H9 (cell line): Measurements from ENCODE around the gene TCTN3. TPM values are rescaled to one million over a fixed set of nuclear protein-coding genes. Genes with fewer than 3 reads are reported as not detected.

ENCODE experiments used
- DNase-seq: peaks from one replicate; pipeline ENCODE4 v3.0.0-alpha.2; 2017
- H2AFZ ChIP-seq: one replicate; pipeline ENCODE4 v1.6.1; 2013; ENCODE audit warnings: mild to moderate bottlenecking, low read length, control low read depth, moderate library complexity
- H2AK5ac ChIP-seq: 2 replicates; pipeline ENCODE4 v1.6.1; 2013; ENCODE audit warnings: low read length, control low read depth, mixed read lengths; ENCODE audit not compliant: insufficient read length
- H2BK120ac ChIP-seq: one replicate; pipeline ENCODE4 v1.6.1; 2013; ENCODE audit warnings: low read depth, mild to moderate bottlenecking, low read length, control low read depth, inconsistent platforms; ENCODE audit not compliant: poor library complexity, severe bottlenecking
- H2BK12ac ChIP-seq: 2 replicates; pipeline ENCODE4 v1.6.1; 2013; ENCODE audit warnings: low read length, control low read depth, mixed read lengths, low read depth; ENCODE audit not compliant: insufficient read length
- H2BK15ac ChIP-seq: 2 replicates; pipeline ENCODE4 v1.6.1; 2013; ENCODE audit warnings: low read depth, low read length, control low read depth
- H2BK20ac ChIP-seq: one replicate; pipeline ENCODE4 v1.6.1; 2013; ENCODE audit warnings: low read depth, mild to moderate bottlenecking, low read length, control low read depth, inconsistent platforms; ENCODE audit not compliant: poor library complexity, severe bottlenecking
- H2BK5ac ChIP-seq: 2 replicates; pipeline ENCODE4 v1.6.1; 2013; ENCODE audit warnings: low read length, control low read depth, mixed read lengths; ENCODE audit not compliant: insufficient read length
- H3K14ac ChIP-seq: 2 replicates; pipeline ENCODE4 v1.6.1; 2013; ENCODE audit warnings: low read length, control low read depth; ENCODE audit not compliant: insufficient read depth
- H3K18ac ChIP-seq: 2 replicates; pipeline ENCODE4 v1.6.1; 2013; ENCODE audit warnings: low read depth, mild to moderate bottlenecking, mixed read lengths, low read length, control low read depth; ENCODE audit not compliant: insufficient read length
- H3K23ac ChIP-seq: 2 replicates; pipeline ENCODE4 v1.6.1; 2013; ENCODE audit warnings: low read length, control low read depth, mixed read lengths, low read depth; ENCODE audit not compliant: insufficient read length
- H3K23me2 ChIP-seq: 2 replicates; pipeline ENCODE4 v1.6.1; 2013; ENCODE audit warnings: low read depth, mild to moderate bottlenecking, mixed read lengths, low read length, control low read depth; ENCODE audit not compliant: insufficient read length, poor library complexity, severe bottlenecking
- H3K27ac ChIP-seq: 2 replicates; pipeline ENCODE4 v1.5.1; 2013; ENCODE audit warnings: low read length, control low read depth, mixed read lengths, low read depth; ENCODE audit not compliant: insufficient read length
- H3K27me3 ChIP-seq: 2 replicates; pipeline ENCODE4 v1.6.1; 2013; ENCODE audit warnings: low read length, control low read depth, inconsistent platforms; ENCODE audit not compliant: insufficient read depth
- H3K4ac ChIP-seq: 2 replicates; pipeline ENCODE4 v1.6.1; 2013; ENCODE audit warnings: low read depth, mild to moderate bottlenecking, control low read depth, inconsistent platforms, low read length, moderate library complexity
- H3K4me1 ChIP-seq: 2 replicates; pipeline ENCODE4 v1.6.1; 2013; ENCODE audit warnings: low read length, control low read depth, inconsistent platforms; ENCODE audit not compliant: insufficient read depth
- H3K4me2 ChIP-seq: 2 replicates; pipeline ENCODE4 v1.6.1; 2013; ENCODE audit warnings: low read length, control low read depth, mixed read lengths; ENCODE audit not compliant: insufficient read length, insufficient read depth
- H3K56ac ChIP-seq: 2 replicates; pipeline ENCODE4 v1.6.1; 2013; ENCODE audit warnings: low read depth, mild to moderate bottlenecking, mixed read lengths, low read length, control low read depth; ENCODE audit not compliant: insufficient read length
- H3K79me1 ChIP-seq: 2 replicates; pipeline ENCODE4 v1.6.1; 2013; ENCODE audit warnings: low read depth, mild to moderate bottlenecking, moderate library complexity, low read length, control low read depth, inconsistent platforms; ENCODE audit not compliant: insufficient read depth, poor library complexity, severe bottlenecking
- H3K79me2 ChIP-seq: 2 replicates; pipeline ENCODE4 v1.6.1; 2013; ENCODE audit warnings: low read length, control low read depth, inconsistent platforms; ENCODE audit not compliant: insufficient read depth
- H3K9ac ChIP-seq: 2 replicates; pipeline ENCODE4 v1.6.1; 2013; ENCODE audit warnings: low read length, control low read depth, mixed read lengths; ENCODE audit not compliant: insufficient read length; ENCODE audit errors: extremely low read depth
- H3K9me3 ChIP-seq: one replicate; pipeline ENCODE4 v1.6.1; 2013; ENCODE audit warnings: low read depth, low read length, inconsistent platforms; ENCODE audit not compliant: control insufficient read depth
- H3T11ph ChIP-seq: one replicate; pipeline ENCODE4 v1.6.1; 2013; ENCODE audit warnings: mild to moderate bottlenecking, low read length, control low read depth, inconsistent platforms
- H4K20me1 ChIP-seq: one replicate; pipeline ENCODE4 v1.6.1; 2013; ENCODE audit not compliant: control insufficient read depth, insufficient read length, insufficient read depth
- H4K5ac ChIP-seq: 2 replicates; pipeline ENCODE4 v1.6.1; 2013; ENCODE audit warnings: low read depth, mild to moderate bottlenecking, mixed read lengths, low read length, control low read depth; ENCODE audit not compliant: insufficient read length
- H4K8ac ChIP-seq: replicated peaks from 2 replicates; pipeline ENCODE4 v1.6.1; 2013; ENCODE audit warnings: low read length, control low read depth, mixed read lengths, low read depth; ENCODE audit not compliant: insufficient read length
- H4K91ac ChIP-seq: 2 replicates; pipeline ENCODE4 v1.6.1; 2013; ENCODE audit warnings: low read depth, mild to moderate bottlenecking, moderate library complexity, mixed read lengths, low read length, control low read depth; ENCODE audit not compliant: insufficient read length
- H3K27ac Mint-ChIP-seq, 3 experiments: 2 replicates in 2 of 3; 3 replicates in 1 of 3; pipeline ENCODE4 v1.8.0; 2020 to 2021; ENCODE audit warnings: mixed read lengths in 3 of 3, mild to moderate bottlenecking in 1 of 3, moderate library complexity in 1 of 3
- H3K27me3 Mint-ChIP-seq: 2 replicates; pipeline ENCODE4 v1.8.0; 2021; ENCODE audit warnings: low read depth, mild to moderate bottlenecking, moderate library complexity, mixed read lengths
- H3K36me3 Mint-ChIP-seq, 3 experiments: 2 replicates in 2 of 3; 3 replicates in 1 of 3; pipeline ENCODE4 v1.8.0; 2020 to 2021; ENCODE audit warnings: low read depth in 3 of 3, mixed read lengths in 3 of 3; ENCODE audit not compliant: insufficient read depth in 1 of 3
- H3K4me1 Mint-ChIP-seq, 2 experiments: 2 replicates each; pipeline ENCODE4 v1.8.0; 2020; ENCODE audit warnings: mixed read lengths in 2 of 2
- H3K4me3 Mint-ChIP-seq, 2 experiments: 2 replicates in 1 of 2; 3 replicates in 1 of 2; pipeline ENCODE4 v1.8.0; 2020 to 2021; ENCODE audit warnings: mild to moderate bottlenecking in 2 of 2, mixed read lengths in 2 of 2, moderate library complexity in 1 of 2
- H3K9me3 Mint-ChIP-seq, 2 experiments: 2 replicates in 1 of 2; 3 replicates in 1 of 2; pipeline ENCODE4 v1.8.0; 2020; ENCODE audit warnings: mild to moderate bottlenecking in 2 of 2, mixed read lengths in 2 of 2, moderate library complexity in 1 of 2
- WGBS: extraction: QIAGEN DNeasy Blood & Tissue Kit; methylation state at CpG from one replicate; pipeline ENCODE4 v1.1.7; 2013; ENCODE audit warnings: missing lambda C conversion rate, low lambda C conversion rate, mixed read lengths; ENCODE audit not compliant: insufficient read length; ENCODE audit errors: extremely low coverage; 5-methylcytosine and 5-hydroxymethylcytosine counted together
- total RNA-seq: library from RNA; stranded (reverse); gene quantifications from 2 replicates; pipeline ENCODE4 v1.2.1, GENCODE V29; 2021
- TF ChIP-seq, protein P1 (sequence below): fragments of 200-600 bp; sonication (generic); conservative IDR thresholded peaks from 3 replicates; pipeline ENCODE4 v1.8.0; 2021; ENCODE audit warnings: antibody characterized with exemption, mild to moderate bottlenecking

TCTN3 gene
- total RNA-seq, 1 experiment from 2014 or later: 37.3 TPM

DNA sequence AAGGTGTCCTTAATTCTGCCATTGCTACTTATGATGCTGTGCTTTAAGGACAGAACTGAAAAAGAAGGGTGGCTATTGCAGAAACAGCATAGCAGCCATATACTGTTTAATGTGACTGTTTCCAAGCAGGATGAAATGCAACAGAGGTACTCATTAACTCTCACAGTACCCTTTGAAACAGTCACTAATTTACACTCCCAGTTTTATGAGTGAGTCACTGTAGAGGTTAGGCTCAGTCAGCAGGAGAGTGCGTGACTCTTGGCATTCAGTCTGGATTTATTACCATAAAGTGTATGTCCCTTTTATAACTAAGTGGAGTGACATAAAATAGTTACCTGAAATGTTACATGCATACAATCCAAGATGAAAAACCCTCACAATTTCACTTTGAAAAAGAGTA lies 64.9 kb downstream of the TCTN3 start:
- Mint-ChIP-seq H3K36me3 (peaks cover 23 to 86% (median 76%) of the 10 kb centered on the region in 3 experiments; a peak in 6 of 7 replicates), H3K4me3 (no peak overlapping the region), H3K4me1 (peaks cover 0 to 3% of the 10 kb centered on the region in 2 experiments; a peak in 1 of 4 replicates), H3K27ac (no peak overlapping the region), H3K27me3 (no peaks in the 10 kb centered on the region), H3K9me3 (no peaks in the 10 kb centered on the region)
- Histone ChIP-seq H2BK12ac (no peak overlapping the region), H3K56ac (no peak overlapping the region), H4K5ac (no peak overlapping the region), H3K23ac (no peak overlapping the region), H3K79me1 (no peaks in the 10 kb centered on the region), H2BK15ac (no peak overlapping the region), H2BK5ac (no peak overlapping the region), H3K4me1 (no peaks in the 10 kb centered on the region), H2AFZ (no peak overlapping the region), H4K20me1 (peaks cover 2% of the 10 kb centered on the region), H3K27ac (no peak overlapping the region), H3K14ac (no peak overlapping the region), H3K4me2 (no peak overlapping the region), H3T11ph (no peak overlapping the region), H2BK120ac (no peak overlapping the region), H2AK5ac (no peak overlapping the region), H3K18ac (no peak overlapping the region), H2BK20ac (no peak overlapping the region), H3K9ac (no peak overlapping the region), H3K27me3 (no peaks in the 10 kb centered on the region), H3K9me3 (no peaks in the 10 kb centered on the region), H3K79me2 (no peaks in the 10 kb centered on the region), H4K91ac (no peak overlapping the region), H3K23me2 (no peaks in the 10 kb centered on the region), H4K8ac (no peak overlapping the region), H3K4ac (no peak overlapping the region)
- DNase-seq: no peak
- WGBS: no CpG with 5 or more reads among the region's 1 CpG
- TF ChIP-seq, protein P1, sequence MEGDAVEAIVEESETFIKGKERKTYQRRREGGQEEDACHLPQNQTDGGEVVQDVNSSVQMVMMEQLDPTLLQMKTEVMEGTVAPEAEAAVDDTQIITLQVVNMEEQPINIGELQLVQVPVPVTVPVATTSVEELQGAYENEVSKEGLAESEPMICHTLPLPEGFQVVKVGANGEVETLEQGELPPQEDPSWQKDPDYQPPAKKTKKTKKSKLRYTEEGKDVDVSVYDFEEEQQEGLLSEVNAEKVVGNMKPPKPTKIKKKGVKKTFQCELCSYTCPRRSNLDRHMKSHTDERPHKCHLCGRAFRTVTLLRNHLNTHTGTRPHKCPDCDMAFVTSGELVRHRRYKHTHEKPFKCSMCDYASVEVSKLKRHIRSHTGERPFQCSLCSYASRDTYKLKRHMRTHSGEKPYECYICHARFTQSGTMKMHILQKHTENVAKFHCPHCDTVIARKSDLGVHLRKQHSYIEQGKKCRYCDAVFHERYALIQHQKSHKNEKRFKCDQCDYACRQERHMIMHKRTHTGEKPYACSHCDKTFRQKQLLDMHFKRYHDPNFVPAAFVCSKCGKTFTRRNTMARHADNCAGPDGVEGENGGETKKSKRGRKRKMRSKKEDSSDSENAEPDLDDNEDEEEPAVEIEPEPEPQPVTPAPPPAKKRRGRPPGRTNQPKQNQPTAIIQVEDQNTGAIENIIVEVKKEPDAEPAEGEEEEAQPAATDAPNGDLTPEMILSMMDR: no peak
